MM.1S (cell line): ENCODE measurements around the gene EIF3F.

ENCODE experiments used
- DNase-seq: peaks from one replicate; pipeline ENCODE4 v3.0.0-alpha.2; 2015
- H2AFZ ChIP-seq: fragments of 300-600 bp; sonication (generic); 2 replicates; pipeline ENCODE4 v1.6.0; 2016; ENCODE audit warnings: antibody characterized with exemption, low read length
- H3F3A ChIP-seq: fragments of 300-600 bp; sonication (generic); 2 replicates; pipeline ENCODE4 v1.6.1; 2016; ENCODE audit warnings: mild to moderate bottlenecking, antibody characterized with exemption, low read length, moderate library complexity, mixed read lengths; ENCODE audit not compliant: insufficient read depth
- H3K27ac ChIP-seq: fragments of 300-600 bp; sonication (generic); 2 replicates; pipeline ENCODE4 v1.5.1; 2016; ENCODE audit warnings: mild to moderate bottlenecking, low read length
- H3K27me3 ChIP-seq: fragments of 300-600 bp; sonication (generic); replicated peaks from 2 replicates; pipeline ENCODE4 v1.6.0; 2016; ENCODE audit warnings: low read length; ENCODE audit not compliant: insufficient read depth
- H3K36me3 ChIP-seq: fragments of 300-600 bp; sonication (generic); replicated peaks from 2 replicates; pipeline ENCODE4 v1.6.1; 2016; ENCODE audit warnings: mild to moderate bottlenecking, low read length, mixed read lengths; ENCODE audit not compliant: insufficient read depth
- H3K4me1 ChIP-seq: fragments of 300-600 bp; sonication (generic); 2 replicates; pipeline ENCODE4 v1.6.1; 2016; ENCODE audit warnings: low read length, mixed read lengths
- H3K4me2 ChIP-seq: fragments of 300-600 bp; sonication (generic); 2 replicates; pipeline ENCODE4 v1.6.0; 2016; ENCODE audit warnings: low read depth, low read length
- H3K4me3 ChIP-seq: fragments of 300-600 bp; sonication (generic); 2 replicates; pipeline ENCODE4 v1.5.1; 2016; ENCODE audit warnings: low read length, mixed read lengths
- H3K79me2 ChIP-seq: fragments of 300-600 bp; sonication (generic); 2 replicates; pipeline ENCODE4 v1.6.1; 2016; ENCODE audit warnings: mixed run types, low read length, mixed read lengths
- H3K9ac ChIP-seq: fragments of 300-600 bp; sonication (generic); 2 replicates; pipeline ENCODE4 v1.6.1; 2016; ENCODE audit warnings: low read length, mixed read lengths
- H3K9me2 ChIP-seq: fragments of 300-600 bp; sonication (generic); replicated peaks from 2 replicates; pipeline ENCODE4 v1.6.1; 2016; ENCODE audit warnings: mild to moderate bottlenecking, low read length, mixed read lengths; ENCODE audit not compliant: insufficient read depth
- H3K9me3 ChIP-seq: fragments of 300-600 bp; sonication (generic); replicated peaks from 2 replicates; pipeline ENCODE4 v1.6.1; 2016; ENCODE audit warnings: mild to moderate bottlenecking, low read length, mixed read lengths; ENCODE audit not compliant: insufficient read depth
- H4K20me1 ChIP-seq: fragments of 300-600 bp; sonication (generic); 2 replicates; pipeline ENCODE4 v1.6.1; 2016; ENCODE audit warnings: mild to moderate bottlenecking, low read length, moderate library complexity, mixed read lengths; ENCODE audit not compliant: insufficient read depth
- CTCF ChIP-seq: fragments of 300-600 bp; sonication (generic); IDR thresholded peaks from 2 replicates; pipeline ENCODE4 v1.5.1; 2016; ENCODE audit warnings: antibody characterized with exemption, low read length, mixed read lengths
- EZH2 ChIP-seq: fragments of 300-600 bp; sonication (generic); optimal IDR thresholded peaks from 2 replicates; pipeline ENCODE3; 2017; ENCODE audit warnings: low read depth, mild to moderate bottlenecking, antibody characterized with exemption, low read length, mixed read lengths
- EZH2phosphoT487 ChIP-seq: fragments of 300-600 bp; sonication (generic); IDR thresholded peaks from 2 replicates; pipeline ENCODE4 v1.6.1; 2018; ENCODE audit warnings: antibody characterized with exemption, low read length

EIF3F gene

GRCh38 chr11:8030526-8031247 lies 43.5 kb downstream of the EIF3F start:
- Histone ChIP-seq H3K27me3 (no peaks in the 10 kb centered on the region), H3K4me3 (no peak overlapping the region), H4K20me1 (no peaks in the 10 kb centered on the region), H3K4me1 (no peaks in the 10 kb centered on the region), H3K9me3 (no peaks in the 10 kb centered on the region), H3K9me2 (no peaks in the 10 kb centered on the region), H2AFZ (no peak overlapping the region), H3K4me2 (no peak overlapping the region), H3K79me2 (no peaks in the 10 kb centered on the region), H3K27ac (no peak overlapping the region), H3K9ac (no peak overlapping the region), H3K36me3 (no peaks in the 10 kb centered on the region), H3F3A (no peaks in the 10 kb centered on the region)
- TF ChIP-seq EZH2phosphoT487 (no peak), CTCF (no peak), EZH2 (no peak)
- DNase-seq = no peak

GRCh38 chr11:8031248-8032115 lies 44.3 kb downstream of the EIF3F start:
- H3K4me2 ChIP-seq = no peak overlapping the region
- no peak overlapping the region for H3K9ac ChIP-seq
- H3K4me3 ChIP-seq = no peak overlapping the region
- H3K79me2 ChIP-seq = no peaks in the 10 kb centered on the region
- H2AFZ ChIP-seq = no peak overlapping the region
- H3K9me3 ChIP-seq = no peaks in the 10 kb centered on the region
- no peaks in the 10 kb centered on the region for H3K4me1 ChIP-seq
- H3K36me3 ChIP-seq = no peaks in the 10 kb centered on the region
- no peaks in the 10 kb centered on the region for H4K20me1 ChIP-seq
- no peaks in the 10 kb centered on the region for H3K9me2 ChIP-seq
- no peak for TF ChIP-seq EZH2
- no peak for TF ChIP-seq EZH2phosphoT487
- no peak for TF ChIP-seq CTCF
- no peaks in the 10 kb centered on the region for H3F3A ChIP-seq
- H3K27ac ChIP-seq = no peak overlapping the region
- no peaks in the 10 kb centered on the region for H3K27me3 ChIP-seq
- no peak for DNase-seq

- Histone ChIP-seq H3K36me3 (no peaks in the 10 kb centered on the region), H3K9me2 (no peaks in the 10 kb centered on the region), H3F3A (no peaks in the 10 kb centered on the region), H3K27ac (no peak overlapping the region), H3K4me3 (no peak overlapping the region), H3K27me3 (no peaks in the 10 kb centered on the region), H3K9ac (no peak overlapping the region), H3K4me2 (no peak overlapping the region), H3K9me3 (no peaks in the 10 kb centered on the region), H4K20me1 (no peaks in the 10 kb centered on the region), H2AFZ (no peak overlapping the region), H3K4me1 (no peaks in the 10 kb centered on the region), H3K79me2 (no peaks in the 10 kb centered on the region)
- TF ChIP-seq EZH2 = no peak
- TF ChIP-seq CTCF = no peak
- no peak for TF ChIP-seq EZH2phosphoT487
- no peak for DNase-seq
These were observed 45.0 kb downstream of the EIF3F start for GRCh38 chr11:8032122-8032521.
